Limb (tissue), 2 donors: ENCODE measurements around the gene SLCO4C1.
"Not testable (repeated sequence)": the region's sequence is repeated elsewhere in the genome, so short reads cannot be mapped to it uniquely, and the experiment has no call there.

Experiments
- DNase-seq, 2 donors: peaks; one replicate each; pipeline ENCODE4 v3.0.0-alpha.2; 2016; ENCODE audit errors: extremely low spot score in 2 of 2

The SLCO4C1 gene, protein sequence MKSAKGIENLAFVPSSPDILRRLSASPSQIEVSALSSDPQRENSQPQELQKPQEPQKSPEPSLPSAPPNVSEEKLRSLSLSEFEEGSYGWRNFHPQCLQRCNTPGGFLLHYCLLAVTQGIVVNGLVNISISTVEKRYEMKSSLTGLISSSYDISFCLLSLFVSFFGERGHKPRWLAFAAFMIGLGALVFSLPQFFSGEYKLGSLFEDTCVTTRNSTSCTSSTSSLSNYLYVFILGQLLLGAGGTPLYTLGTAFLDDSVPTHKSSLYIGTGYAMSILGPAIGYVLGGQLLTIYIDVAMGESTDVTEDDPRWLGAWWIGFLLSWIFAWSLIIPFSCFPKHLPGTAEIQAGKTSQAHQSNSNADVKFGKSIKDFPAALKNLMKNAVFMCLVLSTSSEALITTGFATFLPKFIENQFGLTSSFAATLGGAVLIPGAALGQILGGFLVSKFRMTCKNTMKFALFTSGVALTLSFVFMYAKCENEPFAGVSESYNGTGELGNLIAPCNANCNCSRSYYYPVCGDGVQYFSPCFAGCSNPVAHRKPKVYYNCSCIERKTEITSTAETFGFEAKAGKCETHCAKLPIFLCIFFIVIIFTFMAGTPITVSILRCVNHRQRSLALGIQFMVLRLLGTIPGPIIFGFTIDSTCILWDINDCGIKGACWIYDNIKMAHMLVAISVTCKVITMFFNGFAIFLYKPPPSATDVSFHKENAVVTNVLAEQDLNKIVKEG

DNA sequence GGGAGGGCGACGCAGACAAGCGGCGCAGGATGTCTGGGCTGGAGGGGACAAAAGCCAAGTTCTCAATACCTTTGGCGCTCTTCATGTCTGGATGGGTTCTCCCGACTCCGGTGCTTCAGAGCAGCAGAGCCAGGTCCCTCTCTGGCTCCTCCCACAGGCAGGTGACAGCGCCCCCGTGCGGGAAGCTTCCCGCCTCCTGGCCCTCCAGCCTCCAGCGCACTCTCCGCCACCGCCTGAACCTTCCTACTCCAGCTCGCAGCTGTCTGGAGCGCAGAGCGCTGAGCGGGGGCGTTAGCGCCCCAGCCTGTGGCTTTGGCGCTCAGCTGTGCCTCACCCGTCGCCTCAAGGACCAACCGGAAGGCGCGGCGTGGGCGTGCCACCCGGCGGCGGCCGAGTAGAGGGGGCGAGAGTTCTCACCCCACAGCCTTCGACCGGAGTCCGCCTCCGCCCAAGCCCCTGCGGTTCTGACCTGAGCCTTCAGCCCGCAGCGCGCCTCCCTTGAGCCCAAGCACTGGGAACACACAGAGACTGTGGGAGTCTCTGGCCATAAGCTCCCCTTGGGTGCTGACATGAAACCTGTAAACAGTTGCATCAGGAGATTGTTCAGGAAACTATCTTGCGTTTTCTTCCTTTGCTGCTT, at the start of gene SLCO4C1:
Gene SLCO4C1 (minus strand): TSS at position 107 of the 640 bp plus-strand sequence. CDS start 22 bp downstream, at position 85.
- DNase-seq = peak; percentile 65 to 88

DNA sequence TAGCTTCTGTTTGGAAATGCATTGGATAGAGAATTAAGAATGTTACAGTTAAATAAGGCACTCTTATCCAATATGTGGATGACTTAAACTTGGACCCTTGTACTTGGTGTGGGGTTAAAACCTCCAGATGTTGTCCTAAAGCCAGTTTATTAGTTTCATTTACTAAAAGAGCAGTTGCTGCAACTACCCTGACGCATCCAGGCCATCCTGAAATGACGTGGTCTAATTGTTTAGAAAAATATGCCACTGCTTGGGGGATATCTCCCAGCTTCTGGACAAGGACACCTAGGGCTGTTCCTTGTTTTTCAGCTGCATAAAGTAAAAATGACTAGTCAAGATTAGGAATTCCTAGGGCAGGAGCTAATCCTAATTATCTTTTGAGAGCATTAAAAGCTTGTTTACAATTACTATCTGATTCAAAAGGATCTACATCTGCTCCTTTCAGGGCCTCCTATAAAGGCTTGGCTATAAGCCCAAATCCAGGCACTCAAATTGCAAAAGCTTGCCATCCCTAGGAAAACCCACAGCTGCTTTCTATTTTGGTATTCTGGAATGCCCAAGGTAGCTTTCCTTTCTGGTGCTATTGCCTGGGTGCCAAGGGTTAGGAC, 45.7 kb upstream of the SLCO4C1 start:
- peak in 1 of 2 donors; percentile 14 for DNase-seq

DNA sequence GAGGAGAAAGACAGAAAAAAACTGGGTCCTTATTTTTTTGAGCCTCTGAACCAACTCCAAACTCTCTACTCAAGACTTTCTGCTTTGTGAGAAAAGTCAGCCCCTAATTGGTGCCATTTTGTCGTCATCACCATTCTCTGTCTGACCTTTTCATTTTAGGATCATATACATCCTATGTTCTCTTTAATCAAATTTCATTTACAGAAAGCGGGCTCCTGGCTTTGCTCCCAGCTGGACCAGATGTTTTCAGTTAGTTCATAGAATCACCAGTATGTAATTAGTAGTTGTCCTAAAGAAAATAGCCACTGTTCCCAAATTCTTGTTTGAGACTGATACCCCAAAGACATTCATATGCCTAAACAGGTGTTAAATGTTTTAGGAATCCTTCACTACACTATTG, 28.6 kb upstream of the SLCO4C1 start:
- DNase-seq = peak in 1 of 2 donors; percentile 8

DNA sequence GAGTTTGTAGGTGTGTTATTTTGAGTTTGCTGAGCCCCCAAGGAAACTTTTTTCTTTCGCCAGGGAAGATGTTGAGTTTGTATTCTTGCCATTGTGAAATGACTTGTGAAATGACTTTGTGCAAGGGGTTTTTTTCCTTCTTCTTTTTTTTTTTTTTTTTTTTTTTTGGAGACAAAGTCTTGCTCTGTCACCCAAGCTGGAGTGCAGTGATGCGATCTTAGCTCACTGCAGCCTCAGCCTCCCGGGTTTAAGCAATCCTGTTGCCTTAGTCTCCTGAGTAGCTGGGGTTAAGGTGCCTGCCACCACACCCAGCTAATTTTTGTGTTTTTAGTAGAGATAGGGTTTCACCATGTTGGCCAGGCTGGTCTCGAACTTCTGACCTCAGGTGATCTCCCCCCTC, 22.7 kb upstream of the SLCO4C1 start:
- DNase-seq = not testable (repeated sequence)

DNA sequence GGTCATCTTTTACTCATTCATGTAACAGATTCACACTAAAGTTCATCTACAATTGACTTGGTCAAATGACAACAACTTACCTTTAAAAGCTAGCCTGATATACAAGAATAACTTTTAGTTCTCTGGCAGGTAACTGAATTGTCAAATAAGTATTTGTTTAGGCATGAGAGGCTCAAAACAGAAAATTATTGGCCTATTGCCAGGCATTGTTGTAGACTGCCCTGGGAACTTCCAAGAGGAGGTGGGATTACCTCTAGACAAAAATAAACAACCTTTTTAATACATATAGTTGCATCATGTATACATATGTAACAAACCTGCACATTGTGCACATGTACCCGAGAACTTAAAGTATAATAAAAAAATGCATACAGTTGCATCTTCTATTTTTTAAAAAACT, 18.2 kb upstream of the SLCO4C1 start:
- DNase-seq = no peak

DNA sequence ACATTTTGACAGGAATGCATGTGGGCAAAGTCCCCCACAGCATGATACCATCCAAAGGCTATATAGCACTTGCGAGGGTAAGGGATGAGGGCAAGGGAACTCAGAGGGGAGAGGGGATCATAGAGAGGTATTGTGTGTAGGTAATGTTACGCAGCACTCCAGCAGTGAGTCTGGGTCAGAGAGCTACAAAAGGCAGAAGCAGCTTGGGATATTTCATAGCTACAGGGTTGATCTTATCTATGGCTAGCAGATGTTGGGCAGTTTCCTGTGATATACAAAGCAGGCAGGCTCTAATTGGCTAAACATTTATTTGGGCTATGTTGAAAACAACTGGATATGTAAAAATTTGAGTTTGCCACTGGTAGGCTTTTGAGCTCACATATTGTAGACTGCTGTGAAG, 17.8 kb upstream of the SLCO4C1 start:
- DNase-seq = no peak

DNA sequence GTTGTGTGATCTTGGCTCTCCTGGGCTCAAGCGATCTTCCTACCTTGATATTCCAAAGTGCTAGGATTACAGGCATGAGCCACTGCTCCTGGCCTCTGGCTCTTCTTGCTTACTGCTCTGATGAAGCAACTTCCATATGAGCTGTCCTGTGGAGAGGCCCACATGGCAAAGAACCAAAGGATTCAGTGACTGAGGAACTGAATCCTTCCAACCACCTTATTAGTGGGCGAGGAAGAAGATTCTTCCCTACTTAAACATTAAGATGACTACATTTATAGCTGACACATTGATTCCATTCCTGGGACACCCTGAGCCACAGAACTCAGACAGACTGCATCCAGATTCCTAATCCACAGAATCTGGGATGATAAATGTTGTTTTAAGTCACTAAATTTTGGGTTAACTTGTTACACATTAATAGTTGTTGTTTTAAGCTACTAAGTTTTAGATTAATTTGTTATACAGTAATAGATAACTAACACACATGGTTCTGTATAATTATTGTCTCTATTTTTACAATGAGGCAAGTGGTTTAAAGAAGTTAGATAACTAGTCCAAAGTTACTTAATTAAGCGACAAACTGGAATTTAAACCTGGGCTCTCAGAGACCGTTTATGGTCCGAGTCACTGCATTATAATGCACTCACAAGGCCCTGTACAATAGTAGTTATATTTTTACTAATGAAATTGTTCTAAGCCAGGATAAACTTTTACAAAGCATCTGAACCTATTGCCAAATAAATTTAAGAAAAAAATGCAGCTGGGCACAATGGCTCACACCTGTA, 16.7 kb upstream of the SLCO4C1 start:
- DNase-seq = peak in 1 of 2 donors; percentile 7

DNA sequence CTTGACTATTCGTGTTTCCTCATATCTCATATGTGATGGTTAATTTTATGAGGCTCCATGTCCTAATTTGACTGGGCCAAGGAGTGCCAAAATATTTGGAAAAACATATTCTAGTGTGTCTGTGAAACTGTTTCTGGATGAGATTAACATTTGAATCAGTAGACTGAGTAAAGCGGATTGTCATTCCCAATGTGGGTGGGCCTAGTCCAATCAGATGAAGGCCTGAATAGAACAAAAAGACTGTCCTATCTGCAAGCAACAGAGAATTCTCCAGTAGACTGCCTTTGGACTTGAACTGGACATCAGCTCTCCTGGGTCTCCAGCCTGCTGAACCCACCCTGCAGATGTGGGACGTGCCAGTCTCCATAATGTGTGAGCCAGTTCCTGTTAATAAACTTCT, 13.5 kb upstream of the SLCO4C1 start:
- no peak for DNase-seq

DNA sequence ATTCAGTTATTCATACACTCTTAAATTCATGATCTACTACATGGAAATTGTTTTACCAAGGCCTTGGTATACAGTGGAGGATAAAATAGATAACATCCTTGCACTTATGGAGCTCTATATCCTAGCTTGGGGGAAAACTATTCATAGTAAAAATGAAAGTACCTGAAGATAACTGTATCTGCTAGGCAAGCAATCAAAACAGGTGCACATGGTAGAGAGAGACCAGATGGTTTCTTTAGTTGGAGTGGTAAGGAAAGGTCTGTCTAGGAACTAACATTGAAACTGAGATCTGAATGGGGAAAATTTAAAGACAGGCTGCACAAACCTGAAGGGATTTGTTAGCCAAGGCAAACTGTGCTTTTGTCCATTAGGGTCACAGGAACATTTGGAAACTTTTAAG, 11.1 kb upstream of the SLCO4C1 start:
- no peak for DNase-seq

DNA sequence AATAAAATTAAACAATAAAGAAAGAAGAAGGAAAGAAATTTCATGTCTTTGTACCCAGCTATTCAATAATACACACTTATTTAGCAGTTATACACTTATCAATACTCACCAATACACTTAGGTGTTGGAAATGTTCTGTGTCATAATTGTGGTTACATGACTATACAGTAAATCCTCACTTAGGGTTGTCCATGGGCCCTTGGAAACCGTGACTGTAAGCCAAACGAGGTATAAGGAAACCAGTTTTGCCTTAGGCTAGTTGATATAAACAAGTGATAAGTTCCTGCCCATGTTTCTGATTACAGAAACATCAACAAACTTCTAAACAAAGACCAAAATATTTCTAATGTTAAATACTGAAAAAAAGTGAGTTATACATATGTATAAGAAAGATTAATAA, 10.0 kb upstream of the SLCO4C1 start:
- no peak for DNase-seq

DNA sequence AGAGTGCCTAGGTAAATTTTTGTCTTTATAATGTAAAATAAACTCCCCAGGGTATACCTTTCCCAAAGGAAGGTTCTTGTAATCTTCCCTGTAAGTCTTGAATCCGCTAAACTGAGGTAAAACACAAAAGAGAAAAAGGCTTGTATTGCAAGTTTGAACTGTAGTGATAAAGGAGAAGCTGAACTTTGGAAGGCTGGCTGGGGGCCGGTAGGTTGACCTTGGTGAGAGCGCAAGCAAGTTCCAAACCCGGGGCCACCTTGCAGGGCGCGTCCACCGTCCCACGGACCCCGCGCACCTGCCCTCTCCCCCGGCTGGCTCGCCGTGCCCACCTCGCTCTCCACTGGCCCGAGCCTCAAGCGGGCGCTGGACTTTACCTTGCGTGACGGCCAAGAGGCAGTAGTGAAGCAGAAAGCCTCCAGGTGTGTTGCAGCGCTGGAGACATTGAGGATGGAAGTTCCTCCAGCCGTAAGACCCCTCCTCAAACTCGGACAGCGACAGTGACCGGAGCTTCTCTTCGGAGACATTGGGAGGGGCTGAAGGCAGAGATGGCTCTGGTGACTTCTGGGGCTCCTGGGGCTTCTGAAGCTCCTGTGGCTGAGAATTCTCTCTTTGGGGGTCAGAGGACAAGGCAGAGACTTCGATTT, 428 bp downstream of the SLCO4C1 start:
- no peak for DNase-seq

DNA sequence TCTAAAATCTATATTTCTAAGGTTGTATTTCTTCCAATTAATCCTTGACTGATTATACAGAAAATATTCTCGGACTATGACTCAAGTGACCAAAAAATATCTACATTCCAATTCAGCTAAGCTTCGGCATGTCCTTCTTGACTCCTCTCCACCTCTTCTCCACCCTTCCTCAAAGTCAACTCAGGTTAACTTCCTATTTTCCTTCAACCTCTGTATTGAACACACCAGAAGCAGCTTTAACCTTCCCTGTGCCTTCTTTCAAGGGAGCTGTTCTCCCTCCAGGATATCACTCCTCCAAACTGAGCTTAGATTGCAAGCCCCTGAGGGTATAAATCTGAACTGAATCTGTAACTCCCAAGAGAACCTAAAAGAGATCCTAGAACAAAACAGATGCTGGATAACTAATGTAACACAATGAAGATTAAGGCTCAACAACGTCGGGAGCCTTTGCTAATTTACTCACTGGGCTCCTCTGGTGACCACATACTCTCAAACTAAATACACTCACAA, 1.1 kb downstream of the SLCO4C1 start:
- DNase-seq = no peak

DNA sequence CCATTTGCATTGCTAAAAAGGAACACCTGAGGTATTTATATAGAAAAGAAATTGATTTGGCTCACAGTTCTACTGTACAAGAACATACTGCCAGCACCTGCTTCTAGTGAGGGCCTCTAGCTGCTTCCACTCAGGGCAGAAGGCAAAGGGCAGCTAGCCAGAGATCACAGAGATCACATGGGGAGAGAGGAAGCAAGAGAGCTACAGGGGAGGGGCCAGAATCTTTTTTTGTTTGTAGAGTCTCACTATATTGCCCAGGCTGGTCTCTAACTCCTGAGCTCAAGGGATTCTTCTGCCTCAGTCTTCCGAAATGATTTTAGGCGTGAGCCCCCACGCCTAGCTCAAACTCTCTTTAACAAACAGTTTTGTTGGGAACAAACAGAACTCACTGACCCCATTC, 6.1 kb downstream of the SLCO4C1 start:
- no peak for DNase-seq

DNA sequence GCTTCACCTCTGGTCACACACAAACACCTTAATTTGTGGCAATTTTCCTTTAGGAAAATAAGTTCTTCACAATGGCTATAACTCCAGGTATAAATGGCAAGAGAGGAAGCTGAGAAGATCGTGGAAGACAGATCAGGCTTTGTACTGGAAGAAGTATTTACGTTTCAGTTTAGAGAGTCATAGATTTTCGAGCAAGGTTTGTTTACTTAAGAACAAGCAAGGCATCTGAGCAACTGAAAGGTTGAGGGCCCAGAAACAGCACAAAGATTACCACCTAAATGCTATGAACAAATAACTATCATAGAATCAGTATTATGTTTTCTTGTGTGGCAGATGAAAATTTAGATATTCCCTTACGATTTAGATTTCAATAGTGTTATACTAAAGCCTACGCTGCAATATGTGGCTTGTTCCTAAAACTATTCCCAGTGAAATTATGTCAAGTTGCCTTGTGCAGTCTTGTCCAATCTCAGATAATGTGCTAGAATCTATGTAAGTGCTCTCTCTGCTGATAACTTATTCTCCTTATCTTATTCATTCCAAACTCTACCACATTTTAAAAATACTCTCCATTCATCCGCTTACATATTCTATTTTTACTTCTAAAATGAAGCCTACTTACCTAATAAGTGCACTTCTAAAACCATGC, 6.7 kb downstream of the SLCO4C1 start:
- DNase-seq = no peak

DNA sequence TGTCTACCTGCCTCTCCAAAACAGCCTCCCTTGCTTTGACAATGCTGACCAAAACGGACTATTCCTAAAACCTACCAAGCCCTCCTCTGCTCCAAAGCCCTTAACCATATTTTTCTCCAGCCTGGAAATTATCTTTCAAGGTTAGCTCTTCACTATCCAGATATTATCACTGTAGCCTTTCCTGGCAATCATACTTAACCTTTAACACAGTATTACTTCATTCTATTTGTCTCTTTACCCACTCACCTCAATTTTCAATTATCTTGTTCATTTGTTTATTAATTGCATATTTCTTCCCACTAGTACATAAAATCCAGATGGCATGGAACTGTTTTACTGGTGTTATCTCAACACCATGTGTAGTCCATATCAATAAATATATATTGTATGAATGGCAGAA, 7.5 kb downstream of the SLCO4C1 start:
- no peak for DNase-seq

DNA sequence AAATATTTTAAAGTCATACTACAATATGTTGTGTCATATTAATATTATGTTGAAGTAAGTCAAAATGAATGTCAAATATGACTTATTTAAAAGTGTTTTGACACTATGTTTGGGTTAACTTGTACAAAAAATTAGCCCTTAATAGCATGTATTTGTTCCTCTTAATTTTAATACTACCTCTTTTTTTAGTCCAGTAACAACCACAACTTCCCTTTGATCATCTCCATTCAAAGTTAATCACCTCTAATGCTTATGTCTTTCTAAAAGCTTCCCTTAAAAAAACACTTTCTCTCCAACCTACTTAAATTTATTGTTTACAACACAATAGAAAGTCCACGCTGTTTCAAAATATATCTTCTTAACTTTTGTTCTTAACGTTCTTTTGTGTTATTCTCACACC, 9.6 kb downstream of the SLCO4C1 start:
- DNase-seq = no peak

DNA sequence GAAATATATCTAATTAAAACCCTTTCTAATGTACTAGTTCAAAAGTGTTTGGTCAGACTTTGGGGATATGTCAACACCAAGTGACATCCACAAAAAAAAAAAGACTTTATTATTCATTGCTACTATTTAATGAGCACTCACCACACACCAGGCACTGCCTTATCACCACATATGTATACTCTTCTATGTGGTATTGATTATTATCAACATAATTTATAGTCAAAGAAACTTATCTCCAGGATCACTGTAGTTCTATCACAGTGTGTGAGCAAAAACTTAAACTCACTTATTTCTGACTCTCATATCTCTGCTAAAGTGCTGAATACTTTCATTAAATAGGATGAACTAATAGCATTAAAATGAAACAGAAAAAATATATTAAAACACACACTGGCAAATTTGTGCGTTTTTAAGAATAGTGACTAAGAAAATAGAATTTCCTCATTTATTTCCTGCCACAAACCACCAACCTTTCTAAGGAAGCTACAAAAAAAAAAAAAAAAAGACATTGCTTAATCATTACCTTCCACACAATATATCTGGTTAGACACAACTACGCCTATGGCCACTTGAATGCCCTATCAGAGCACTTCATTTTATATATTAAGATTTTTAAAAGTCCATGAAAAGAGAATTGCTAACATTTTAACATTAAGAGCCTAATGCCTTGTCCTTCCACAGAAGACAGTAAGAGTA, 12.8 kb downstream of the SLCO4C1 start:
- no peak for DNase-seq

DNA sequence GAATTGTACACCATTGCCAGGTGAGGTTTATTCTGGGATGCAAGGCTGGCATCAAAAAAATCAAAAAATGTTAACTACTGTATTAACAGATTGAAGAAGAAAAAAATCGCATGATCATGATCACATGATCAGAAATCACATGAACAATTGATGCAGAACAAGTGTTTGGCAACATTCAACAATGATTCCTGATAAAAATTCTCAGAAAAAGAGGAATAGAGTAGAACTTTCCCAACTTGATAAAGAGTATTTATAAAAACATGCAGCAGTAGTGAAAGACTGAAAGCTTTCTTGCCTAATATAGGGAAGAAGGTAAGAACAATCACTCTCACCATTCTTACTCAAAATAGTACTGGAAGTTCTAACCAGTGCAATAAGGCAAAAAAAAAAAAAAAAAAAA, 16.4 kb downstream of the SLCO4C1 start:
- DNase-seq = no peak

DNA sequence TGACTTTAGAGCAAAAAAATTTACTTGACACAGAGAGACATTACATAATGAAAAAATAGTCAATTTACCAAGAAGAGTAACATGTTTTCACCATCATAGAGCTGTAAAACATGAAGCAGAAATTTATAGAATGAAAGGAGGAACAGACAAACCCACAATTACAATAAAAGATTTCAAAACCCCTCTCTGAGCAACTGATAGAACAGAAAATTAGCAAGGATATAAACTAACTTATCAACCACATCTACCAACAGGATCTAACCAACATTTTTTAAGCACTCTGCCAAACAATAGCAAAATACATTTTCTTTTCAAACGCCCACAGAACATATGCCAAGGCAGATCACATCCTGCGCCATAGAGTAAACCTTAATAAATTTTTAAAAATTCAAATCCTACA, 17.9 kb downstream of the SLCO4C1 start:
- no peak for DNase-seq
